Prostate gland (tissue), 2 donors: ENCODE data around the gene TIMP3. TPM values are rescaled to one million over a fixed set of nuclear protein-coding genes. Genes with fewer than 3 reads are reported as not detected.

Source experiments
- DNase-seq: peaks from one replicate; pipeline ENCODE4 v3.0.0-alpha.2; 2019; ENCODE audit warnings: low spot score
- H3K27ac ChIP-seq, 2 donors: fragments of 200-600 bp; sonication (generic); 2 replicates each; pipeline ENCODE4 v1.5.1; 2017 to 2019
- H3K27me3 ChIP-seq: fragments of 200-600 bp; sonication (generic); replicated peaks from 2 replicates; pipeline ENCODE4 v1.5.1; 2019; ENCODE audit not compliant: insufficient read depth
- H3K36me3 ChIP-seq, 2 donors: fragments of 200-600 bp; sonication (generic); 1 replicate in 1 of 2; 2 replicates in 1 of 2; pipeline versions ENCODE4 v1.5.1 to v1.8.1; 2017 to 2019
- H3K4me1 ChIP-seq: fragments of 200-600 bp; sonication (generic); replicated peaks from 2 replicates; pipeline ENCODE4 v1.5.1; 2019
- H3K4me3 ChIP-seq, 2 donors: fragments of 200-600 bp; sonication (generic); 2 replicates each; pipeline ENCODE4 v1.5.1; 2017 to 2019
- H3K9me3 ChIP-seq: fragments of 200-600 bp; sonication (generic); 2 replicates; pipeline ENCODE4 v1.5.1; 2017
- CTCF ChIP-seq, 4 experiments: fragments of 200-600 bp in 2 of 4; fragments of 450-650 bp in 2 of 4; sonication (generic) in 2 of 4; IDR thresholded peaks; 1 replicate in 3 of 4; 2 replicates in 1 of 4; pipeline ENCODE4 v1.5.1; 2016 to 2019; ENCODE audit warnings: antibody characterized with exemption in 4 of 4, mild to moderate bottlenecking in 2 of 4, moderate library complexity in 2 of 4
- POLR2A ChIP-seq: fragments of 450-650 bp; IDR thresholded peaks from one replicate; pipeline ENCODE4 v1.6.1; 2016; ENCODE audit warnings: antibody characterized with exemption, mild to moderate bottlenecking
- POLR2AphosphoS5 ChIP-seq: sonication (generic); formaldehyde crosslinking; IDR thresholded peaks from one replicate; pipeline ENCODE4 v1.6.1; 2017; ENCODE audit warnings: antibody characterized with exemption
- WGBS: methylation state at CpG from one replicate; pipeline ENCODE4 v1.1.5; 2018; 5-methylcytosine and 5-hydroxymethylcytosine counted together
- intact Hi-C: fragments of 100-400 bp; cut with DNase I; formaldehyde crosslinking; loops from one replicate; pipeline ENCODE4 v1.14.2; 2022
- total RNA-seq, 2 donors: library from RNA; depleted of rRNA; stranded (reverse); fragments of >200 nt; gene quantifications; one replicate each; pipeline ENCODE4 v1.1.0, GENCODE V29; 2016

TIMP3 gene
- total RNA-seq, 2 donors from 2014 or later, result 148 to 397 TPM

DNA sequence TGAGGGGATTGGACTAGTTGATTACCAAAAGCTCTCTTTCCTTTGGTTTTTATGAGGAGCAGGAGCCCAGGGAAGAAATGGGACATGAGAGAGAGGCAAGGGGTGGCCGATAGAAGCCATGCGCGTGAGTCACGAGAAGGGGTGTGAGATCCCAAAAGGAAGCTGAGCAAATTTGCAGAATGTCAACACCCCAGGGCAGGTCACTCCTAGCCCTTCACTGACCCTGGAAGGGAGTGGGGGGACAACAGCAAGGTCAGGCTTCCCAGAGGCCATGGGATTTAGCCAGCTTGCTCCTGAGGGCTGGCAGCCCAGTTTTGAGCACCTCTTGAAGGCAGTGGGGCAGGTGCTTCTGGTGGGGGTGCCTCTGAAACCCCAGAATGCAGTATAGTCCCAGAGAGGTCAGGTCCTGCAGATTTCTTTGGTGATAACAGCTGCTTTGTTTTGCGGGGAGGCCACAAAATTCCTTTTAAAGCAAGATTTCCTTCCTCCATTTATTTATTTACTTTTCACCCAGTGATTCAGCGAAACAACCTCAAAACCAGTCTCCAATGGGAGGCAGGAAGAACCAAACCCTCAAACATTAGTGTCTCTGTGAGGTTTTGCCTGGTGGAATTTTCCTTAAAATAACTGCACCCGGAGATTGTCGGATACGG lies 40.1 kb upstream of the TIMP3 start:
- TF ChIP-seq POLR2AphosphoS5 (no peak), POLR2A (no peak), CTCF (IDR thresholded peaks at IDR 0.05) (no peak)
- no peak for DNase-seq
- no peak overlapping the region for H3K4me3 ChIP-seq
- intact Hi-C loops, result no loop called here
- H3K27me3 ChIP-seq, result no peaks in the 10 kb centered on the region
- H3K4me1 ChIP-seq, result no peaks in the 10 kb centered on the region
- H3K9me3 ChIP-seq, result no peaks in the 10 kb centered on the region
- WGBS, result 62% methylated on average over 9 of the region's 9 CpGs
- peak overlapping the region; percentile 18 to 46 for H3K27ac ChIP-seq
- H3K36me3 ChIP-seq, result no peaks in the 10 kb centered on the region

DNA sequence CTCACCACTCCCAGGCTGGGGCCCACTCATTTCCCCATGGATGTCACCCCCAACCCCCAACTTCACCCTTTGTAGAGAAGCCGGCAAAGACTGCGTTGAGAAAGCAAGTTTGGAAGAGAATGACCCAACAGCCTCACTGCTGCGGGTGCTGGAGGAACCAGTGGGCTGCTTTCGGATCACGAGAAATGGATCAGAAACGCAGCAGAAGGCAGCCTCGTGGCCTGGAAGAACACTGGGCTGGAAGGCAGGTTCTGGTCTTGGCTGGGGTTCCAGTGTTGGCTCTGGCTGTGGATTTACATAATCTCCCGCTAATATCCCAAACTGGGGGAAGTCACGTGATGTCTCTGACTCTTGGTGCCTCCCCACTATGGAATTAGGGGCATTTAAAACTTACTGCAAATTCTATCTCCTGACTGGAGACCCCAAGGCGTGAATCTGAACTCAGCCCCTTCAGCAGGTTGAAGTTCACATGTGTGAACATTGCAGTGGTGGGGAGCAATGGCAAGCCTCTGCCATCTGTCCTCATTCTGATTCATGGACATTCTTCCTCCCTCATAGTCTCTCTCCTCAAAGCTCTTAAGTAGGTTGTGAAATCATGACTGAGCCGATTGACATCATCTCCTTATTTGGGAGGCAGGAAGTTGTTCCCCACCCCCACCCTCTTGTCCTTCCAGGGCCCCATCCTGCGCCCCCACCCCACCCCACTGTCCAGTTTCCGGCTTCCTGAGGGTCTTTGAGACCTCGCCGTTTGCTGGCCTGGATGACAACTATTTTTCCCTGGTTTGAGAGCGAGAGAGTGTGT lies 37.0 kb upstream of the TIMP3 start:
- H3K27me3 ChIP-seq, result no peaks in the 10 kb centered on the region
- no peaks in the 10 kb centered on the region for H3K9me3 ChIP-seq
- H3K27ac ChIP-seq, result peak overlapping the region in 1 of 2 donors; percentile 24
- intact Hi-C loops, result no loop called here
- H3K36me3 ChIP-seq, result no peaks in the 10 kb centered on the region
- TF ChIP-seq POLR2A (no peak), CTCF (IDR thresholded peaks at IDR 0.05) (no peak), POLR2AphosphoS5 (no peak)
- WGBS, result 52% methylated on average over 16 of the region's 16 CpGs
- no peak for DNase-seq
- H3K4me1 ChIP-seq, result no peaks in the 10 kb centered on the region
- H3K4me3 ChIP-seq, result no peak overlapping the region

- H3K9me3 ChIP-seq, result no peaks in the 10 kb centered on the region
- TF ChIP-seq POLR2A (no peak), POLR2AphosphoS5 (no peak), CTCF (IDR thresholded peaks at IDR 0.05) (no peak)
- no peak overlapping the region for H3K4me3 ChIP-seq
- H3K27me3 ChIP-seq, result no peaks in the 10 kb centered on the region
- intact Hi-C loops, result no loop called here
- H3K27ac ChIP-seq, result peak overlapping the region in 1 of 2 donors; percentile 24
- no peaks in the 10 kb centered on the region for H3K4me1 ChIP-seq
- no peaks in the 10 kb centered on the region for H3K36me3 ChIP-seq
- DNase-seq, result no peak
- 75% methylated on average over 12 of the region's 12 CpGs for WGBS
Observed at GRCh38 chr22:32765132-32765618, 36.3 kb upstream of the TIMP3 start.

GRCh38 chr22:32771756-32772155 lies 29.7 kb upstream of the TIMP3 start:
- no peak overlapping the region for H3K27ac ChIP-seq
- TF ChIP-seq CTCF (IDR thresholded peaks at IDR 0.05) (no peak), POLR2A (no peak), POLR2AphosphoS5 (no peak)
- WGBS, result 50% methylated on average over 4 of the region's 4 CpGs
- no peaks in the 10 kb centered on the region for H3K9me3 ChIP-seq
- DNase-seq, result no peak
- H3K4me3 ChIP-seq, result no peak overlapping the region
- H3K4me1 ChIP-seq, result no peaks in the 10 kb centered on the region
- H3K36me3 ChIP-seq, result no peaks in the 10 kb centered on the region
- intact Hi-C loops, result no loop called here
- no peaks in the 10 kb centered on the region for H3K27me3 ChIP-seq
